BJ (cell line): ENCODE measurements around the gene SETD9. TPM values are rescaled to one million over a fixed set of nuclear protein-coding genes. Genes with fewer than 3 reads are reported as not detected.

Source experiments
- CTCF ChIA-PET: fragments of 350-600 bp; formaldehyde crosslinking; extraction: SDS; loops from one replicate; lab custom pipeline; 2021; ENCODE audit warnings: antibody characterized with exemption, inconsistent platforms; lab: Yijun Ruan, JAX
- POLR2A ChIA-PET: fragments of 300-600 bp; sonication (Branson Sonifier 250); formaldehyde crosslinking; extraction: SDS; loops from one replicate; lab custom pipeline; 2021; ENCODE audit warnings: antibody characterized with exemption; lab: Charles Lee
- DNase-seq: peaks from one replicate; pipeline ENCODE4 v3.0.0-alpha.2; 2011; ENCODE audit warnings: low read depth
- H3K27me3 ChIP-seq: 2 replicates; pipeline ENCODE4 v1.6.0; 2011; ENCODE audit warnings: low read length; ENCODE audit not compliant: control insufficient read depth, insufficient read depth
- H3K36me3 ChIP-seq: 2 replicates; pipeline ENCODE4 v1.5.1; 2011; ENCODE audit warnings: low read length; ENCODE audit not compliant: control insufficient read depth, insufficient read depth
- H3K4me3 ChIP-seq: 2 replicates; pipeline ENCODE4 v1.5.1; 2011; ENCODE audit warnings: low read depth, mild to moderate bottlenecking, control low read depth, low read length
- polyA plus RNA-seq: library from polyadenylated mRNA; depleted of rRNA; stranded (reverse); fragments of >200 nt; gene quantifications from 2 replicates; pipeline ENCODE4 v1.2.3, GENCODE V29; 2011
- TF ChIP-seq, protein P1 (sequence below): IDR thresholded peaks from 2 replicates; pipeline ENCODE4 v1.5.1; 2011; ENCODE audit warnings: low read depth, mild to moderate bottlenecking, control low read depth, inconsistent platforms, low read length, moderate library complexity; ENCODE audit not compliant: insufficient read depth

SETD9 gene
- polyA plus RNA-seq, 1 experiment, result 2.8 TPM

DNA sequence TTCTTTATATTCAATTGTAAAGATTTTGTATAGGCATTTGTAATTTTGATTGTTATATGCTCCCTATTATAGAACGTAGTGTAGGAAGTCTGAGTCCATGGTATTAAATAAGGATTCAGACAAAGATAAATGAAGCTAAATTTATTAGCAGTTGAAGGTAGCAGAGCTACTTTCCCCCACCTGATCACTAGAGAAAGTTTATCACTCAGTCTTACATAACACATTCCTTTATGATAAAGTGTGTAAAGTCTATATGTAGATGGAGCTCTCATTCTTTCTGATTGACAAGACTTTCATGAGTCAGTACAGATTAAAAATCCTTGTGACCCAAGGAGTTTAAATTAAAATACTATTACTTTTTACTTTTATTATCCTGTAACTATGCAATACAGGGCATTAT lies 44.9 kb downstream of the SETD9 start:
- ChIA-PET POLR2A (no interaction called here), CTCF (interaction anchor here (1.6 kb wide), 1 partner anchor 9 kb away, joined by 6 read pairs; no protein-coding TSS in a partner anchor)
- no peak for DNase-seq
- Histone ChIP-seq H3K4me3 (no peak overlapping the region), H3K36me3 (no peaks in the 10 kb centered on the region), H3K27me3 (peaks cover 7% of the 10 kb centered on the region)
- TF ChIP-seq, protein P1, sequence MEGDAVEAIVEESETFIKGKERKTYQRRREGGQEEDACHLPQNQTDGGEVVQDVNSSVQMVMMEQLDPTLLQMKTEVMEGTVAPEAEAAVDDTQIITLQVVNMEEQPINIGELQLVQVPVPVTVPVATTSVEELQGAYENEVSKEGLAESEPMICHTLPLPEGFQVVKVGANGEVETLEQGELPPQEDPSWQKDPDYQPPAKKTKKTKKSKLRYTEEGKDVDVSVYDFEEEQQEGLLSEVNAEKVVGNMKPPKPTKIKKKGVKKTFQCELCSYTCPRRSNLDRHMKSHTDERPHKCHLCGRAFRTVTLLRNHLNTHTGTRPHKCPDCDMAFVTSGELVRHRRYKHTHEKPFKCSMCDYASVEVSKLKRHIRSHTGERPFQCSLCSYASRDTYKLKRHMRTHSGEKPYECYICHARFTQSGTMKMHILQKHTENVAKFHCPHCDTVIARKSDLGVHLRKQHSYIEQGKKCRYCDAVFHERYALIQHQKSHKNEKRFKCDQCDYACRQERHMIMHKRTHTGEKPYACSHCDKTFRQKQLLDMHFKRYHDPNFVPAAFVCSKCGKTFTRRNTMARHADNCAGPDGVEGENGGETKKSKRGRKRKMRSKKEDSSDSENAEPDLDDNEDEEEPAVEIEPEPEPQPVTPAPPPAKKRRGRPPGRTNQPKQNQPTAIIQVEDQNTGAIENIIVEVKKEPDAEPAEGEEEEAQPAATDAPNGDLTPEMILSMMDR, result no peak

DNA sequence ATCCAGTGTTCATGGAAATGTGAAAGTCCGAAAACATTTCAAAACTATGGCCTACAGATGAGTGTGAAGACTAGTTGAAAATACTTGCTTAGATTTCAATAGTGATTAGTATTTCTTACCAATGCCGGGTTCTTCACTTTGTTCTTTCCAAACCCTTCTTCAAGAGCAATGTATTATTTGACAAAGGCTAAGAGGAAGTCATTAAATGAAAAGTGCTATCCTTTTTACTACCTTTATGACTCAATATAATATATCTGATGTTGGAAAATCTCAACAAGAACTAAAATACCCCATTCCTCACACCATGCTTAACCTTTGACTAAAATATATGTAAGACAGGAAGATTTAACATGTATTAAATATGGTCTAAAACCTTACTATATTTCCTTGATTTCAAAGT lies 49.2 kb downstream of the SETD9 start:
- no peak overlapping the region for H3K4me3 ChIP-seq
- H3K27me3 ChIP-seq, result peaks cover 23% of the 10 kb centered on the region
- TF ChIP-seq, protein P1, result no peak
- no peaks in the 10 kb centered on the region for H3K36me3 ChIP-seq
- ChIA-PET CTCF (no interaction called here), POLR2A (no interaction called here)
- no peak for DNase-seq

DNA sequence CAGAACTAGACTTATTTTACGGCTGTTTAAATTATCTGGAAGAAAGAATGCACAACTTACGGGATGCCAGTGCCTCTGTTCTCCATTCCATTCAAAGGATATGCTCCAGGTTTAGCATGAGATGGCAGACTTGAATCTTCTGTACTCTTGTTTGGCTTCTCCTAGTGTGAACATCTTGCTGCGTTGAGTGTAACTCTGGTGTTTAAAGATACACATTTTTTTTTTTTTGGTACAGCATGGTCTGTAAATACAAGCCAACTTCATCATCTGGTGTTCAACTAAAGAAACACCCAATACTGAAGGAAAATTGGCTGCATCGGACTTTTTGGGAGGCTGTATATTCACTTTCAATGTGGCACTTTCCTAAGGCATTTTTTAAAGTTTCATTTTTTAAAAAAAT lies 49.9 kb downstream of the SETD9 start:
- ChIA-PET CTCF (no interaction called here), POLR2A (no interaction called here)
- no peak for DNase-seq
- H3K36me3 ChIP-seq, result no peaks in the 10 kb centered on the region
- H3K4me3 ChIP-seq, result no peak overlapping the region
- H3K27me3 ChIP-seq, result peaks cover 23% of the 10 kb centered on the region
- TF ChIP-seq, protein P1, result no peak

DNA sequence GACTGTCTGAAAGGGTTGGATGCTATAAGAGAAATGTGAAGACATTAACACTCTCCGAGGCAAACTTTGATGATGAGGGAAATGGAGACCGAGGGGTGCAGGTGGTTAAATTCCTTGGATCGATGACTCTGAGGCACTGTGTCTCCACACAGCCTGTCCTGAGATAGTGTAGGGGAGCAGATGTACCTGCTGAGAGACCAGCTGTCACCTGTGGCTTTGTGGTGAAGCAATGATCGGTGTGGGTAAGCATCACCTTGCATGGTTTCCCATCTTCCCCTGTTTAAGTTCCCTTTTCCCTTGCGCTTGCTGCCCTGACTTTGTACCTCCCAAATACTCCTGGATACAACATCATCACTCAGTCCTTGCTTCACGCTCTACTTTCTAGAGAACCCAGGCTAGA lies 52.4 kb downstream of the SETD9 start:
- TF ChIP-seq, protein P1, result no peak
- Histone ChIP-seq H3K36me3 (no peaks in the 10 kb centered on the region), H3K27me3 (peaks cover 22% of the 10 kb centered on the region), H3K4me3 (no peak overlapping the region)
- CTCF ChIA-PET, result no interaction called here
- POLR2A ChIA-PET, result no interaction called here
- no peak for DNase-seq

DNA sequence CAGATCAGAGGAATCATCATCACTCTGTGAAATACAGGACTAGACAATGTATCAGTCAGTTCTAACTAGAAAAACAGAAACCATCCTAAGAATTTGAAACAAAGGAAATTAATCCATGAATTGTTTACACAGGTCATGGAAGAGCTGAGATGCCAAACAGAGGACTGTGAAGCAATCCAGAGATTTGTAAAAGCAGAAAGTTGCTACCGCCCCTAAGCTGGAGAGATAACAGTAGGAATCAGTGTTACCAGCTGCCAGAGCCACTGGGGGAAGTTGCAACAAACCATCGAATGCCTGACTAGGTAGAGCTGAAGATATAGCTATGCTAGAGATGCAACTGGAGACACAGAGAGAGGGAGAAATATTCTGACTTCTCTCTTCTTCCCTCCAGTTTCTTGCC lies 52.9 kb downstream of the SETD9 start:
- DNase-seq, result no peak
- H3K36me3 ChIP-seq, result no peaks in the 10 kb centered on the region
- no peak overlapping the region for H3K4me3 ChIP-seq
- ChIA-PET POLR2A (no interaction called here), CTCF (no interaction called here)
- peaks cover 22% of the 10 kb centered on the region for H3K27me3 ChIP-seq
- TF ChIP-seq, protein P1, result no peak
